Mesodermal cell (in vitro differentiated cells): ENCODE results near the gene AFG1L. TPM values are rescaled to one million over a fixed set of nuclear protein-coding genes. Genes with fewer than 3 reads are reported as not detected.
"Not testable (repeated sequence)": the region's sequence is repeated elsewhere in the genome, so short reads cannot be mapped to it uniquely, and the experiment has no call there.

Experiments
- H3K27ac ChIP-seq: 2 replicates; pipeline ENCODE4 v1.7.0; 2013; ENCODE audit warnings: mild to moderate bottlenecking, low read depth, low read length, moderate library complexity; ENCODE audit not compliant: severe bottlenecking
- H3K36me3 ChIP-seq: 2 replicates; pipeline ENCODE4 v1.7.1; 2013; ENCODE audit warnings: mild to moderate bottlenecking, low read length, moderate library complexity; ENCODE audit not compliant: control insufficient read depth, insufficient read depth
- H3K4me1 ChIP-seq: one replicate; pipeline ENCODE4 v1.7.1; 2013; ENCODE audit warnings: mild to moderate bottlenecking, low read length; ENCODE audit not compliant: insufficient read depth, control insufficient read depth, poor library complexity, severe bottlenecking
- H3K4me3 ChIP-seq: 2 replicates; pipeline ENCODE4 v1.7.0; 2013; ENCODE audit warnings: low read length, control low read depth, mild to moderate bottlenecking; ENCODE audit not compliant: insufficient read depth, poor library complexity, severe bottlenecking; ENCODE audit errors: extremely low read depth
- H3K9me3 ChIP-seq: 2 replicates; pipeline ENCODE4 v1.7.1; 2013; ENCODE audit warnings: mild to moderate bottlenecking, low read length, moderate library complexity; ENCODE audit not compliant: control insufficient read depth
- WGBS, 2 experiments: methylation state at CpG; one replicate each; pipeline ENCODE4 v1.1.5; 2013; ENCODE audit warnings: missing lambda C conversion rate in 2 of 2; ENCODE audit not compliant: insufficient coverage in 2 of 2; 5-methylcytosine and 5-hydroxymethylcytosine counted together
- polyA plus RNA-seq, 2 experiments: library from polyadenylated mRNA; stranded (reverse); fragments of 50-300 nt; gene quantifications; one replicate each; pipeline ENCODE4 v1.2.3, GENCODE V29; 2013

Gene AFG1L
- polyA plus RNA-seq (2013, experiment 1 of 2): 7.0 TPM
- polyA plus RNA-seq (2013, experiment 2 of 2): 5.1 TPM

DNA sequence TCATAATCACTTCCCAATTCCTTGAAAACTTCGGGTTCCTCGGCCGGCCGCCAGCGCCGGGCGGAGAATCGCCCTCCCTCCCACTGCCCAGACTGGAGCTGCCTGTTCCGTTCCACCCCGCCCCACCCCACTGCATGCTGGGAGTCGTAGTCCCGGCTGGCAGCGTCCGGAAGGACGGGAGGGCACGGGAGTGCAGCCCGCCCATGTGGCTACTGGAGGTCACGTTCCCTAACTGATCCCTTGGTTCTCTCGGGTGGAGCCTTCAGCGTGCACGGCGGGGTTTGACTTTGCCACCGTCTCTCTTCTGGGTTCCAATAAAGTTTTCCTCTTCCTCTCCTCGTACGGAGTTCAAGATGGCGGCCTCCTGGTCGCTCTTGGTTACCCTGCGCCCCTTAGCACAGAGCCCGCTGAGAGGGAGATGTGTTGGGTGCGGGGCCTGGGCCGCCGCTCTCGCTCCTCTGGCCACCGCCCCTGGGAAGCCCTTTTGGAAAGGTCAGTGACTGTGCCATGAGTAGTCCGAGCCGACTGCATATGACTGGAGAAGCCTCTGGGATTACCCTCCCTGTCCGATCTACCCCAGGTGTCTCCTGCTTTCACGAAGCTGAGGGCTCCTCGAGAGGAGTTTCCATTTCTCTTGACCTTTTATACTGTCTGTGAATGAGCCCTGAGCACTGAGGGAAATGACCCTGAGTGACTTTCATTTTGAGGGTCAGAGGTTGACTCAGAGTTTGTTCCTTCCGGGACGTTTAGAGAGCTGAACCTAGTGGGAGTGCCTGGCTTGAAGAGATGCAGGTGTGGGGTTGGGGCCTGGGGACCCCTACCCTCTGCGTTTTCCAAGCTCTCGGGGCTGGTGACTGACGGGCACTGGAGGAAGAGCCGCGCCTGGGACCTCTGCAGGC, at the start of gene AFG1L:
AFG1L (plus strand) TSS at position 328 of the 899 bp plus-strand sequence; CDS start at position 354, 26 bp downstream.
- Histone ChIP-seq H3K27ac (peak within 1 kb of the TSS; percentile 95), H3K9me3 (no peaks in the 10 kb centered on the region), H3K4me3 (peak within 1 kb of the TSS; percentile 71), H3K36me3 (no peaks in the 10 kb centered on the region), H3K4me1 (no peaks in the 10 kb centered on the region)
- WGBS, 2 experiments: 1% methylated on average over 30 to 33 of the region's 46 CpGs

GRCh38 chr6:108245095-108245494, 49.8 kb upstream of the AFG1L start:
- peaks cover 74% of the 10 kb centered on the region for H3K36me3 ChIP-seq
- H3K4me1 ChIP-seq, H3K4me3 ChIP-seq, H3K27ac ChIP-seq, H3K9me3 ChIP-seq: not testable (repeated sequence)
- 94 to 100% methylated on average over 3 to 4 of the region's 7 CpGs for WGBS, 2 experiments

DNA sequence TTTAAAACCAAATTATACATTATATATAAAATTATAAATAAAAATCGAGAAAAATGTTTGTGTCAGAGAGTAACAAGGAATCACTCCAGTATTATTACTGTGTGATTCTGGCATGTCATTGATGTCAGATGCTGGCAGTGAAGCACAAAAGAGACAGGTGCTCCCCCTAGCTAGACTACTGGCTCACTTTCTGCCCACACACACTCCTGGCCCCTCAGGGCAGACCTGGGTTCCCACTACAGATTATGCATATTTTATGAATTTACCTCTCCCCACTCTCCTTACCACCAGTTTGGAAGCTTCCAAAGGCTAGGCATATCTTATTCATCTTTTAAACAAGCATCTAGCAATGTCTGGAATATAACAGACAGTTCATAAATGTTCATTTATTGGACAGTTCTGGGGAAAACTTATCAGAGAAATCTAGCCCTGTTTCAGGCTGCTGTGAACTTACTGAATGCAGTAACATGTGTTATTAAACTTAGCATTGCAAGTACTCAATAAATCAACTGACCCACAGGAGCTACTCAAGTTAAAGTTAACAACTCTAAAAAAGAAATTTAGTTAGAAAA, 46.8 kb upstream of the AFG1L start:
- Histone ChIP-seq H3K27ac (no peak overlapping the region), H3K4me1 (peaks cover 10% of the 10 kb centered on the region), H3K9me3 (no peaks in the 10 kb centered on the region), H3K36me3 (peaks cover 59% of the 10 kb centered on the region), H3K4me3 (no peak overlapping the region)
- WGBS, 2 experiments: no CpG with 5 or more reads among the region's 1 CpG

DNA sequence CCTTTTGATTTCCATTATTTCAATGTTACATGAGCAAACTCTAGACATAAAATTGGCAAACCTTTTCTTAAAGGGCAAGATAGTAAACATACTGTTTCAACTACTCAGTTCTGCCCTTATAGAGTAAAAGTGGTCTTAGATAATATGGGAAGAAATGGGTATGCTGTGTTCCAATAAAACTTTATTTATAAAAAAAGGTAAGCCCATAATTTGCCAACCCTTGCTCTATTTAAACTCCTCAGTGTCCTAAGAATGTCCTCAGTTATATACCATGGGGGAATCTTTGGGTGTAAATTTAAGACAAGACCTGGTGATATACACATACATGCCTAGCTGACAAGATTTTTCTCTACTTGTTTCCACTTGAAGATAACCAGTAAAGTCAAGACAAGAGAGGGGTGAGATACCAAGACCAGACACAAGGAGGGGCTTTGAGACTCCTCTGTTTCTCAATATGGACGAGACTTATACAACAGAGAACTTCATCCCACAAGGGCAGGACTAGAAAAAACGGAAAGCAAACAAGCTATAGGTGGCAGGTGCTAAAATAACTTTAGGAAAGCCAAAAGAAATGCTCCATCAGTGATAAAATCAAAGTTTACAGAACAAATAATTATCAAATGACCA, 44.5 kb upstream of the AFG1L start:
- WGBS, 2 experiments: 60% methylated on average over 1 of the region's 2 CpGs; no CpG with 5 or more reads in 1 of the 2 experiments
- peaks cover 43% of the 10 kb centered on the region for H3K36me3 ChIP-seq
- H3K4me1 ChIP-seq: peaks cover 12% of the 10 kb centered on the region
- no peak overlapping the region for H3K4me3 ChIP-seq
- no peaks in the 10 kb centered on the region for H3K9me3 ChIP-seq
- H3K27ac ChIP-seq: no peak overlapping the region

DNA sequence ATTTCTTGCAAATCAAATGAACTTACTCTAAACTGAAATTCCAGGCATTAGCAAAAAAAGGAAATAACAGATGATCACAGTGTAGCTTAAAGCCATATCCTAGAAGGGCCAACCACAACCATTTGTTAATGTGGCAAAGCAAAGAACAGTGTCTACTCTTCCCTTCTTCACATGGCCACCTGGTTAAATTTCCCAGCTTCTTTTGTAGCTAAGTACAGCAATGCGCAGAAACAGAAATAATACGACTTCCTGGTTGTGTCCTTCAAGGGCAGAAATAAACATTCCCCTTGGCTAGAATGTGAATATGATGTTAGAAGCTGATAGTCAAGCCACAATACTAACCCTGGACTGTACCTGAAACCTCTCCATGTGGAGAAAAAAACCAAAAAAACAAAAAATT, 43.6 kb upstream of the AFG1L start:
- Histone ChIP-seq H3K4me3 (no peak overlapping the region), H3K36me3 (peaks cover 38% of the 10 kb centered on the region), H3K27ac (no peak overlapping the region), H3K9me3 (no peaks in the 10 kb centered on the region), H3K4me1 (peaks cover 12% of the 10 kb centered on the region)
- WGBS, 2 experiments: no CpG with 5 or more reads among the region's 2 CpGs

GRCh38 chr6:108252055-108252454, 42.8 kb upstream of the AFG1L start:
- peaks cover 12% of the 10 kb centered on the region for H3K4me1 ChIP-seq
- H3K9me3 ChIP-seq: no peaks in the 10 kb centered on the region
- no peak overlapping the region for H3K4me3 ChIP-seq
- WGBS, 2 experiments: 61 to 83% methylated on average over 3 of the region's 5 CpGs
- H3K36me3 ChIP-seq: peaks cover 38% of the 10 kb centered on the region
- H3K27ac ChIP-seq: peak overlapping the region; percentile 67

DNA sequence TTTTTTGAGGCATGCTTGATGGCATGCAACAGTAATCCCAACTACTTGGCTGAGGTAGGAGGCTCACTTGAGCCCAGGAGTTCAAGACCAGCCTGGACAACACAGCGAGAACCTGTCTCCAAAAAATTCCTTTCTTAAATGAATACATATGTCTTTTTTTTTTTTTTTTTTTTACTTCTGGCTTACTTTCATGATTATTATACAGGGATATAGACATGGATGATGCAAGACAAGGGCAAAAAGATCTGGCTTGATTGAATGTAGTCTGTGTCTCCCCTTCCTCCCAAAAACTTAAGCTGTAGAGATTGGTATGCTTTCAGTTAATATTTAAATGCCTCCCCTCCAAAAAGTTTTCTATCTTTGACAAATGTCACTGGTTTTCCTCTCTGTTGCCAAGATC, 41.6 kb upstream of the AFG1L start:
- Histone ChIP-seq H3K36me3 (peaks cover 38% of the 10 kb centered on the region), H3K4me1 (peaks cover 12% of the 10 kb centered on the region), H3K4me3 (no peak overlapping the region), H3K27ac (no peak overlapping the region), H3K9me3 (no peaks in the 10 kb centered on the region)
- WGBS, 2 experiments: no CpG with 5 or more reads among the region's 1 CpG

GRCh38 chr6:108254433-108255410, 40.1 kb upstream of the AFG1L start:
- H3K36me3 ChIP-seq: peaks cover 48% of the 10 kb centered on the region
- 91 to 97% methylated on average over 2 to 4 of the region's 4 CpGs for WGBS, 2 experiments
- H3K4me1 ChIP-seq: peaks cover 12% of the 10 kb centered on the region
- H3K4me3 ChIP-seq: no peak overlapping the region
- no peaks in the 10 kb centered on the region for H3K9me3 ChIP-seq
- peak overlapping the region; percentile 70 for H3K27ac ChIP-seq

DNA sequence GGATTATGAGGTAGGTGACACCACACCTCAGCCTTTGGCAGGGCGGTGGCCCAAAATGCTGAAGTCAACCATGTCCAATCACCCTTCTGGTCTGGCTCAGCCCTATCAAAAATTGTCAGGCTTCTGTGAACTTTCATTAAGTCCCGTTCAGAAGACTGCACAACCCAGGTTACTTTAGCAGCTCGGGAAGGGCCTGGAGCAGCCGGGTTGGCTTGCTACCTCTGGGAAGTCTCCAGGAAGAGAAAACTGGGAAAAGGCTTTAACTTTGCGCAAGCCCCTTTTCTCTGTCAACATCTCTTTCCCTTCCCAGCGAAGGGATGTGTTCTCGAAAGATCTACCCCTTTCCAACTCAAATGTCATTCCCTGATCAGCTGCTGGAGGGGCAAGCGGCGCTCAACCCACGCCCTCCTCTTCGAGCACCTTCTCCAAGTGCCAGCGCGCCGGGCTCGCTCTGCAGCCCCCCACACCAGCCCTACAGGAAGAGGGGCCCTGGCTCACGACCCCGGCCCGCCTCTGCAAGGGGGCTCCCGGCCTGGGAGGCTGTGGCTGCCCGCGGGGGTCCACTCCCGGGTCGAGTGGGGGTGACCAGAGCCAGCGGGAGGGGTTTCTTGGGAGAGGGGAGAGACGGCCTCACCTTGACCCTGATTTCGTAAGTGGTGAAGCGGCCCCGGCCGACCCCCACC, 34.6 kb upstream of the AFG1L start:
- H3K4me3 ChIP-seq: peak overlapping the region; percentile 100
- WGBS, 2 experiments: 1 to 2% methylated on average over 14 to 20 of the region's 29 CpGs
- peaks cover 1% of the 10 kb centered on the region for H3K4me1 ChIP-seq
- H3K9me3 ChIP-seq: no peaks in the 10 kb centered on the region
- H3K27ac ChIP-seq: peak overlapping the region; percentile 94
- H3K36me3 ChIP-seq: peaks cover 29% of the 10 kb centered on the region
